HepG2 (cell line): Measurements from ENCODE around the gene YIPF3. TPM values are rescaled to one million over a fixed set of nuclear protein-coding genes. Genes with fewer than 3 reads are reported as not detected.

Experiments used
- ATAC-seq: fragments of 200-7000 bp; cut with Tn5 transposase; 3 replicates; pipeline ENCODE4 v1.9.1; 2020; ENCODE audit warnings: mild to moderate bottlenecking, moderate library complexity
- BruUV-seq: library from RNA; stranded (reverse); fragments of 400-500 nt; replicated peaks from 2 replicates; lab custom pipeline; 2021; lab: Mats Ljungman, UMichigan
- CTCF ChIA-PET: fragments of 300-600 bp; formaldehyde crosslinking; extraction: SDS; loops from one replicate; lab custom pipeline; 2021; ENCODE audit warnings: low total read pairs, inconsistent platforms, low intra/inter-chr PET ratio; lab: Yijun Ruan, JAX
- POLR2A ChIA-PET: fragments of 350-600 bp; sonication (Branson Sonifier 250); formaldehyde crosslinking; loops from one replicate; lab custom pipeline; 2020; ENCODE audit warnings: antibody characterized with exemption, inconsistent platforms; lab: Yijun Ruan, JAX
- DNase-seq: peaks from one replicate; pipeline ENCODE4 v3.0.0-alpha.2; 2015; ENCODE audit warnings: low spot score
- FAIRE-seq: peaks from 3 replicates; lab custom pipeline; 2011; peaks lifted over from hg19 to GRCh38; lab: Jason Lieb, UNC
- H2AFZ ChIP-seq: one replicate; pipeline ENCODE4 v1.6.1; 2011; ENCODE audit warnings: low read length, inconsistent platforms
- H3K27ac ChIP-seq: fragments of 300-600 bp; 3 replicates; pipeline ENCODE4 v1.8.0; 2011; ENCODE audit warnings: mixed run types, mild to moderate bottlenecking, mixed read lengths, low read length, inconsistent platforms; ENCODE audit not compliant: insufficient read depth; ENCODE audit errors: extremely low read length
- H3K27me3 ChIP-seq, 2 experiments: fragments of 200-600 bp in 1 of 2; 2 replicates in 1 of 2; 3 replicates in 1 of 2; pipeline versions ENCODE4 v1.6.0 to v1.8.0; 2011; ENCODE audit warnings: low read length in 2 of 2, mild to moderate bottlenecking in 2 of 2, moderate library complexity in 2 of 2, inconsistent platforms in 1 of 2; ENCODE audit not compliant: insufficient read depth in 2 of 2, control insufficient read depth in 1 of 2
- H3K36me3 ChIP-seq, 2 experiments: fragments of 200-600 bp in 1 of 2; replicated peaks in 1 of 2; 2 replicates in 1 of 2; 3 replicates in 1 of 2; pipeline versions ENCODE4 v1.5.1 to v1.8.0; 2011; ENCODE audit warnings: low read length in 2 of 2, inconsistent platforms in 1 of 2; ENCODE audit not compliant: insufficient read depth in 2 of 2, control insufficient read depth in 1 of 2
- H3K4me1 ChIP-seq: 2 replicates; pipeline ENCODE4 v1.5.1; 2012; ENCODE audit warnings: low read length, inconsistent platforms; ENCODE audit not compliant: insufficient read depth
- H3K4me2 ChIP-seq: 2 replicates; pipeline ENCODE4 v1.6.0; 2011; ENCODE audit warnings: low read depth, low read length, inconsistent platforms
- H3K4me3 ChIP-seq, 3 experiments: fragments of 200-600 bp in 1 of 3; sonication (generic), shearing (Covaris generic) in 1 of 3; replicated peaks in 1 of 3; 2 replicates each; pipeline ENCODE4 v1.5.1; 2011 to 2016; ENCODE audit warnings: low read length in 3 of 3, inconsistent platforms in 2 of 3, low read depth in 2 of 3, mild to moderate bottlenecking in 2 of 3, control low read depth in 1 of 3, mixed read lengths in 1 of 3; ENCODE audit not compliant: insufficient read depth in 1 of 3
- H3K79me2 ChIP-seq: one replicate; pipeline ENCODE4 v1.6.1; 2011; ENCODE audit warnings: low read length, inconsistent platforms; ENCODE audit not compliant: insufficient read depth
- H3K9ac ChIP-seq: 2 replicates; pipeline ENCODE4 v1.6.0; 2011; ENCODE audit warnings: mild to moderate bottlenecking, low read depth, low read length, inconsistent platforms; ENCODE audit not compliant: insufficient read depth
- H3K9me3 ChIP-seq: 2 replicates; pipeline ENCODE4 v1.5.1; 2012; ENCODE audit warnings: mild to moderate bottlenecking, low read length
- H4K20me1 ChIP-seq: 2 replicates; pipeline ENCODE4 v1.6.0; 2011; ENCODE audit warnings: inconsistent platforms, mild to moderate bottlenecking, low read length, moderate library complexity; ENCODE audit not compliant: insufficient read depth
- ARNTL ChIP-seq: sonication (generic); formaldehyde crosslinking; IDR thresholded peaks from 2 replicates; pipeline ENCODE4 v1.4.0; 2020; ENCODE audit warnings: mild to moderate bottlenecking, missing genetic modification reagents
- ATF3 ChIP-seq: sonication (generic); formaldehyde crosslinking; IDR thresholded peaks from 2 replicates; pipeline ENCODE4 v1.4.0; 2020; ENCODE audit warnings: missing genetic modification reagents
- GATAD2A ChIP-seq: IDR thresholded peaks from 2 replicates; pipeline ENCODE4 v1.6.1; 2016
- KDM6A ChIP-seq: IDR thresholded peaks from 2 replicates; pipeline ENCODE4 v1.6.1; 2016; ENCODE audit warnings: low read depth
- PPARG ChIP-seq: conservative IDR thresholded peaks from 2 replicates; pipeline ENCODE4 v1.6.1; 2016; ENCODE audit warnings: missing biosample characterization, missing genetic modification reagents
- RBFOX2 ChIP-seq: fragments of 200-400 bp; formaldehyde crosslinking; IDR thresholded peaks from 2 replicates; pipeline ENCODE4 v1.6.1; 2017; ENCODE audit warnings: low read depth, mild to moderate bottlenecking, low read length
- TMF1 ChIP-seq: sonication (generic); formaldehyde crosslinking; IDR thresholded peaks from 2 replicates; pipeline ENCODE4 v1.8.1; 2022; ENCODE audit warnings: low read depth, missing genetic modification reagents
- USF2 ChIP-seq, 2 experiments: sonication (generic) in 1 of 2; formaldehyde crosslinking in 1 of 2; IDR thresholded peaks; 2 replicates each; pipeline versions ENCODE4 v1.5.1 to v1.6.1; 2011 to 2020; ENCODE audit warnings: borderline replicate concordance in 1 of 2, low read depth in 1 of 2, low read length in 1 of 2, mild to moderate bottlenecking in 1 of 2, missing genetic modification reagents in 1 of 2, moderate library complexity in 1 of 2
- ZNF367 ChIP-seq: sonication (generic); formaldehyde crosslinking; IDR thresholded peaks from 2 replicates; pipeline ENCODE4 v1.4.0; 2020; ENCODE audit warnings: missing genetic modification reagents, borderline replicate concordance
- ZNF432 ChIP-seq: sonication (generic); formaldehyde crosslinking; IDR thresholded peaks from 2 replicates; pipeline ENCODE4 v1.5.0; 2020; ENCODE audit warnings: missing genetic modification reagents, mild to moderate bottlenecking, borderline replicate concordance
- ZNF598 ChIP-seq: sonication (generic); formaldehyde crosslinking; IDR thresholded peaks from 2 replicates; pipeline ENCODE4 v1.5.1; 2020; ENCODE audit warnings: mild to moderate bottlenecking, missing genetic modification reagents, borderline replicate concordance
- ZNF691 ChIP-seq: sonication (generic); formaldehyde crosslinking; IDR thresholded peaks from 2 replicates; pipeline ENCODE4 v1.4.0; 2020; ENCODE audit warnings: missing genetic modification reagents, low read depth, mild to moderate bottlenecking, borderline replicate concordance
- ZNF703 ChIP-seq: sonication (generic); formaldehyde crosslinking; IDR thresholded peaks from 2 replicates; pipeline ENCODE4 v1.5.1; 2020; ENCODE audit warnings: missing genetic modification reagents, mild to moderate bottlenecking, moderate library complexity, borderline replicate concordance
- ZSCAN20 ChIP-seq: sonication (generic); formaldehyde crosslinking; IDR thresholded peaks from 2 replicates; pipeline ENCODE4 v1.4.0; 2020; ENCODE audit warnings: missing genetic modification reagents, mild to moderate bottlenecking, borderline replicate concordance
- WGBS: methylation state at CpG from one replicate; pipeline ENCODE4 v1.1.6; 2017; ENCODE audit warnings: low lambda C conversion rate; 5-methylcytosine and 5-hydroxymethylcytosine counted together
- in situ Hi-C: cut with HindIII; loops from 2 replicates; pipeline ENCODE4 v1.10.0; 2017; ENCODE audit warnings: low pct_unique_long_range_greater_than_20kb; ENCODE audit not compliant: extremely low pct_ligation_motif_present
- intact Hi-C: fragments of 100-400 bp; cut with micrococcal nuclease; formaldehyde crosslinking; loops from one replicate; pipeline ENCODE4 v1.10.0; 2022; ENCODE audit not compliant: unreplicated experiment
- polyA plus RNA-seq, 8 experiments: library from polyadenylated mRNA; depleted of rRNA in 3 of 8; stranded (reverse) in 7 of 8; unstranded in 1 of 8; fragments of >200 nt; fragmentation: Illumina TruSeq in 4 of 8; extraction: Trizol in 4 of 8; gene quantifications; 2 replicates each; pipeline versions ENCODE4 v1.2.1 to v1.2.3, GENCODE V29; 2011 to 2016; ENCODE audit warnings: low read depth in 4 of 8, missing spikeins in 1 of 8, mixed read lengths in 1 of 8; ENCODE audit not compliant: insufficient read depth in 1 of 8
- total RNA-seq, 5 experiments: library from RNA; depleted of rRNA; stranded (reverse); fragments of >200 nt; fragmentation: Illumina TruSeq; extraction: Trizol; gene quantifications; 2 replicates each; pipeline ENCODE4 v1.2.3, GENCODE V29; 2016; ENCODE audit warnings: low read depth in 1 of 5

YIPF3 gene
- total and polyA plus RNA-seq, 2 of the 13 experiments (the other 11 are each of a cell fraction or from before 2014, with no cell fraction given) = 107 to 206 TPM

GRCh38 chr6:43500921-43501320, 15.8 kb downstream of the YIPF3 start:
- ATAC-seq (no peak), DNase-seq (no peak), FAIRE-seq (no peak)
- peaks cover 26% of the 10 kb centered on the region for H3K4me1 ChIP-seq
- H3K9ac ChIP-seq = no peak overlapping the region
- no peaks in the 10 kb centered on the region for H4K20me1 ChIP-seq
- ChIA-PET POLR2A (interaction anchor here (1.2 kb wide), 1 partner anchor 10 kb away, joined by 3 read pairs; no protein-coding TSS in a partner anchor), CTCF (no interaction called here)
- WGBS = 97% methylated on average over 3 of the region's 3 CpGs
- in situ Hi-C loops (no loop called here), intact Hi-C loops (no loop called here)
- no TSS peak for BruUV-seq
- H2AFZ ChIP-seq = no peak overlapping the region
- H3K4me3 ChIP-seq = no peak overlapping the region
- no peak overlapping the region for H3K4me2 ChIP-seq
- H3K79me2 ChIP-seq = no peaks in the 10 kb centered on the region
- no peak overlapping the region for H3K27ac ChIP-seq
- H3K9me3 ChIP-seq = no peaks in the 10 kb centered on the region
- no peaks in the 10 kb centered on the region for H3K27me3 ChIP-seq
- TF ChIP-seq ZNF367 (no peak), TMF1 (CRISPR knock-in tag) (no peak), PPARG (CRISPR knock-in tag) (no peak), RBFOX2 (no peak), ZNF432 (no peak), ZSCAN20 (CRISPR knock-in tag) (no peak), ZNF691 (CRISPR knock-in tag) (no peak), ARNTL (CRISPR knock-in tag) (no peak), GATAD2A (CRISPR knock-in tag) (no peak), ATF3 (no peak), ZNF703 (no peak), KDM6A (CRISPR knock-in tag) (no peak), USF2 (IDR thresholded peaks at IDR 0.05; ENCODE audit: low read depth, low read length) (no peak), USF2 (CRISPR knock-in tag; IDR thresholded peaks at IDR 0.05; ENCODE audit: borderline replicate concordance) (no peak), ZNF598 (CRISPR knock-in tag) (no peak)
- H3K36me3 ChIP-seq = peaks cover 50 to 66% of the 10 kb centered on the region in 2 experiments
